ENCODE measurements around the gene SLC25A34. TPM values are rescaled to one million over a fixed set of nuclear protein-coding genes. Genes with fewer than 3 reads are reported as not detected.

SLC25A34 gene
- total RNA-seq, 1 donor from 2014 or later, result 0.90 TPM

DNA sequence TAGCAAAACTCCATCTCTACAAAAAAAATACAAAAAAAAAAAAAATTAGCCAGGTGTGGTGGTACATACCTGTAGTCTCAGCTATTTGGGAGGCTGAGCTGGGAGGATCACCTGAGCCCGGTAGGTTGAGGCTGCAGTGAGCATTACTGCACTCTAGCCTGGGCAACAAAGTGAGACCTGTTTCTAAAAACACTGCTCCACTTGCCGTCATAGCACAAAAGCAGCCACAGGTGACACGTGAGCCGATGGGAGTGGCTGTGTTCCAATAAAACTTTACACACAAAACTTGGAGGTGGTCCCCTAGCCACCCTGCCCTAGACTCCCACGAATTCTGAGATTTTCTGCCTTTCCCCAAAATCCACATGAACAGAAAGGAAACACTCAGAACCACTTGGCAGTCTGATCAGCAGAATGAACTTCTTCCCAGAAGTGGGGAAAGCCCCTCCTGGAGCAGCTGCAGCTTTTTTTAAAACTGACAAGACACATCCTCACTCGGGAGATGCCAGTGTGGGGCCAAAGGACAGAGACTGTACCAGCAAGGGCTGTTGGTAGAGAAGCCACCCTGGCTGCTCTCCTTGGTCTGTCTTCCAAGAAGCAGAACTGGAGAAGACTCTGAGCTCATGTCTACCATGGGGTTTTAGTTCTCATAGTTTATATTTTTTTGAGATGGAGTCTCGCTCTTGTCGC, 28.7 kb upstream of the SLC25A34 start:
- Mint-ChIP-seq H3K27ac (ENCODE audit: unreplicated experiment) (no peak overlapping the region), H3K27me3 (ENCODE audit: low read depth) (no peaks in the 10 kb centered on the region), H3K36me3 (ENCODE audit: low read depth) (peaks cover 4% of the 10 kb centered on the region), H3K4me3 (ENCODE audit: unreplicated experiment) (no peak overlapping the region), H3K9me3 (ENCODE audit: low read depth) (no peaks in the 10 kb centered on the region), H3K4me1 (ENCODE audit: low read depth) (peaks cover 30% of the 10 kb centered on the region)
- TF ChIP-seq, protein P1, sequence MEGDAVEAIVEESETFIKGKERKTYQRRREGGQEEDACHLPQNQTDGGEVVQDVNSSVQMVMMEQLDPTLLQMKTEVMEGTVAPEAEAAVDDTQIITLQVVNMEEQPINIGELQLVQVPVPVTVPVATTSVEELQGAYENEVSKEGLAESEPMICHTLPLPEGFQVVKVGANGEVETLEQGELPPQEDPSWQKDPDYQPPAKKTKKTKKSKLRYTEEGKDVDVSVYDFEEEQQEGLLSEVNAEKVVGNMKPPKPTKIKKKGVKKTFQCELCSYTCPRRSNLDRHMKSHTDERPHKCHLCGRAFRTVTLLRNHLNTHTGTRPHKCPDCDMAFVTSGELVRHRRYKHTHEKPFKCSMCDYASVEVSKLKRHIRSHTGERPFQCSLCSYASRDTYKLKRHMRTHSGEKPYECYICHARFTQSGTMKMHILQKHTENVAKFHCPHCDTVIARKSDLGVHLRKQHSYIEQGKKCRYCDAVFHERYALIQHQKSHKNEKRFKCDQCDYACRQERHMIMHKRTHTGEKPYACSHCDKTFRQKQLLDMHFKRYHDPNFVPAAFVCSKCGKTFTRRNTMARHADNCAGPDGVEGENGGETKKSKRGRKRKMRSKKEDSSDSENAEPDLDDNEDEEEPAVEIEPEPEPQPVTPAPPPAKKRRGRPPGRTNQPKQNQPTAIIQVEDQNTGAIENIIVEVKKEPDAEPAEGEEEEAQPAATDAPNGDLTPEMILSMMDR (IDR thresholded peaks at IDR 0.05), result no peak
- no peak for DNase-seq (ENCODE audit: low spot score)

DNA sequence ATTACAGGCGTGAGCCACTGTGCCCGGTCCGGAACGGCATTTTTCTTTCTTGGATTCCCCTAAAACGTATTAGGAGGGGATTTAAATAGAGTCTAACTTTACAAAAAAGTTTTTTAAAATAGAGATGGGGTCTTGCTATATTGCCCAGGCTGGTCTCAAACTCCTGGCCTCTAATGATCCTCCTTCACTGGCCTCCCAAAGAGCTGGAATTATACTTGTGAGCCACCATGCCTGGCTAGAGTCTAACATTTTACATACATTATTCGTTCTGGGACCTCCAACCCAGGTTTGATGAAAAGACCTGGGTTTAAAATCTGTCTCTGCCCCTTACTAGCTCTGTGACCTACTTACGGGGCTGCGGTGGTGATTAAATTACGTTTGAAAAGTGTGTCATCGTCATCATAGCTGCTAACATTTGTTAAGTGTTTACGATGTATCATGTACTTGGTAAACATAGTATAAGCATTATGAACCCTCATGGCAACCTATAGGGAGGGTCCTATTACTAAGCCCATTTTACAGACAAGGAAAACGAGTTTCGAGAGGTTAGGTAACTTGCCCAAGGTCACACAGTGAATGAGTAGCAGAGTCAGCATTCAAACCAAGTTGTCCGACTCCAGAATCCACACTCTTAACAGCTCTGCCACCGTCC, 27.4 kb upstream of the SLC25A34 start:
- no peak overlapping the region for H3K27ac Mint-ChIP-seq (ENCODE audit: unreplicated experiment)
- no peak overlapping the region for H3K4me3 Mint-ChIP-seq (ENCODE audit: unreplicated experiment)
- H3K4me1 Mint-ChIP-seq (ENCODE audit: low read depth), result peaks cover 24% of the 10 kb centered on the region
- no peaks in the 10 kb centered on the region for H3K27me3 Mint-ChIP-seq (ENCODE audit: low read depth)
- TF ChIP-seq, protein P1 (IDR thresholded peaks at IDR 0.05), result no peak
- peaks cover 4% of the 10 kb centered on the region for H3K36me3 Mint-ChIP-seq (ENCODE audit: low read depth)
- no peaks in the 10 kb centered on the region for H3K9me3 Mint-ChIP-seq (ENCODE audit: low read depth)
- DNase-seq (ENCODE audit: low spot score), result no peak

GRCh38 chr1:15709226-15709625, 26.8 kb upstream of the SLC25A34 start:
- TF ChIP-seq, protein P1 (IDR thresholded peaks at IDR 0.05), result no peak
- H3K27me3 Mint-ChIP-seq (ENCODE audit: low read depth), result no peaks in the 10 kb centered on the region
- no peak overlapping the region for H3K4me3 Mint-ChIP-seq (ENCODE audit: unreplicated experiment)
- DNase-seq (ENCODE audit: low spot score), result no peak
- no peaks in the 10 kb centered on the region for H3K9me3 Mint-ChIP-seq (ENCODE audit: low read depth)
- H3K4me1 Mint-ChIP-seq (ENCODE audit: low read depth), result peaks cover 21% of the 10 kb centered on the region
- no peak overlapping the region for H3K27ac Mint-ChIP-seq (ENCODE audit: unreplicated experiment)
- H3K36me3 Mint-ChIP-seq (ENCODE audit: low read depth), result peaks cover 4% of the 10 kb centered on the region

DNA sequence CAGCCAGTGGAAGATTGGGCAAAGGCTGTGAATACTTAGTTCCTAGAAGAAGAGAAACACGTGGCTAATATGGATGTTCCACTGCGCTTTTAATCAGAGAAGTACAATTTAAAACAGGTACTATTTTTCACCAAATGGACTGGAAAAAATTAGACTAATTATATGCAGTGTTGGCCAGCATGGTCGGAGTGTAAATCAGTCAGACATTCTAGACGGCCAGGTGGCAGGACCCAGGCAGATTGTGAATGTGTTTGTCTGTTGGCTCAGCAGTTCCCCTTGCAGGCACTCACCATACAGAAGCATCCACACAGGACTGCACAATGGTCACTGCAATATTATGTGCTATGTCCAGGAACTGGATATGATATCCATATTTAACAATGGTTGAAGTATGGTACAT, 23.9 kb upstream of the SLC25A34 start:
- TF ChIP-seq, protein P1 (IDR thresholded peaks at IDR 0.05), result no peak
- DNase-seq (ENCODE audit: low spot score), result no peak
- no peaks in the 10 kb centered on the region for H3K36me3 Mint-ChIP-seq (ENCODE audit: low read depth)
- no peak overlapping the region for H3K4me3 Mint-ChIP-seq (ENCODE audit: unreplicated experiment)
- no peaks in the 10 kb centered on the region for H3K9me3 Mint-ChIP-seq (ENCODE audit: low read depth)
- H3K27ac Mint-ChIP-seq (ENCODE audit: unreplicated experiment), result no peak overlapping the region
- H3K27me3 Mint-ChIP-seq (ENCODE audit: low read depth), result no peaks in the 10 kb centered on the region
- H3K4me1 Mint-ChIP-seq (ENCODE audit: low read depth), result peaks cover 16% of the 10 kb centered on the region

DNA sequence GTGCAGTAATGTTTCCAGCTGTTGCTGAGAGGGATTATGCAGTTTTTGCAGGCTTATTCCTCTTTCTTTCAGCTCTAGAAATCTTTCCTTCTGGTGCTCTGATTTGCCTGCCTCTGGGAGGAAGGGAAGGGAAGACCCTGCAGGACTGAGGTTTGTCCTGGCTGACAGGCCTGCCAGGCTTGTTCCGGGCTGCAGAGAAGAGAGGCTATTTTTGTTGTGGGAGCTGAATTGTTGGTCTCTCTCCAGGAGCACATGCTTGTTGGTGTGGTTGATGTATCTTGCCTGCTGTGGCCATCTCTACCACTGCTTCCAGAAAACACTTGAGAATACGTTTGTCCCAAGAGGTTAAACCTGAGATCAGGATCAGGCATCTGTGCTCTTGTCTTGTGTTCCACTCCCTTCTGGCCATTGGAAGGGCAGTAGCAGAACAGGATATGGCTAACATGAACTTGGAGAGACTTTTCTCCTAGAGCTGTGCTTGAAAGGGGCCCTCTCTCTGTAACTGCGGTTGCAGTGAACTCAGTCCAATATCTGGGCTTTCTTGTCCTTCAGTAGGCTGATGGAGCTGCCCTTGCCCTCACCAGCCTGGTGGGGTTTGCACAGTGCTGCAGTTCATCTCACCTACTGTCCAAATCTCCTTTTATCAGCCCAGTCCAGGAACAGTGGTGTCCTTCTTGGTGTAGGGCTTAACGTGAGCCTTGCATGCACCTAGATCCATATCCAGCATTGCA, 21.5 kb upstream of the SLC25A34 start:
- DNase-seq (ENCODE audit: low spot score), result no peak
- Mint-ChIP-seq H3K9me3 (ENCODE audit: low read depth) (no peaks in the 10 kb centered on the region), H3K4me3 (ENCODE audit: unreplicated experiment) (no peak overlapping the region), H3K4me1 (ENCODE audit: low read depth) (peaks cover 16% of the 10 kb centered on the region), H3K36me3 (ENCODE audit: low read depth) (peaks cover 6% of the 10 kb centered on the region), H3K27me3 (ENCODE audit: low read depth) (no peaks in the 10 kb centered on the region), H3K27ac (ENCODE audit: unreplicated experiment) (peak overlapping the region; percentile 77)
- TF ChIP-seq, protein P1 (IDR thresholded peaks at IDR 0.05), result no peak
